HCT116 (cell line): ENCODE results near the gene BIVM. TPM values are rescaled to one million over a fixed set of nuclear protein-coding genes. Genes with fewer than 3 reads are reported as not detected.

Source experiments
- ATAC-seq: fragments of 200-7000 bp; cut with Tn5 transposase; 2 replicates; pipeline ENCODE4 v1.9.1; 2020; ENCODE audit warnings: mild to moderate bottlenecking, moderate library complexity
- BruUV-seq: library from RNA; stranded (reverse); fragments of 400-500 nt; replicated peaks from 2 replicates; lab custom pipeline; 2021; lab: Mats Ljungman, UMichigan
- CTCF ChIA-PET: fragments of 300-600 bp; sonication (Branson Sonifier 250); formaldehyde crosslinking; loops from one replicate; lab custom pipeline; 2021; ENCODE audit warnings: antibody characterized with exemption; lab: Charles Lee
- POLR2A ChIA-PET: fragments of 300-600, 350-600 bp; sonication (Branson Sonifier 250); formaldehyde crosslinking; loops from one replicate; lab custom pipeline; 2021; ENCODE audit warnings: antibody characterized with exemption; lab: Charles Lee
- RAD21 ChIA-PET, 2 experiments: fragments of 300-600 bp; sonication (Branson Sonifier 250); formaldehyde crosslinking; loops; one replicate each; lab custom pipeline; 2023; ENCODE audit warnings: low total read pairs in 2 of 2; ENCODE audit not compliant: uncharacterized antibody in 2 of 2, unreplicated experiment in 2 of 2, low non-redundant PET in 1 of 2; lab: Charles Lee
- DNase-seq: peaks from one replicate; pipeline ENCODE4 v3.0.0-alpha.2; 2010; ENCODE audit warnings: low read depth, low spot score
- H2AFZ ChIP-seq: fragments of 200-600 bp; shearing (Covaris generic), sonication (generic); 2 replicates; pipeline ENCODE4 v1.6.1; 2017; ENCODE audit warnings: low read depth, mixed run types, mixed read lengths, antibody characterized with exemption, low read length; ENCODE audit not compliant: poor library complexity, severe bottlenecking
- H3K27ac ChIP-seq: 2 replicates; pipeline ENCODE4 v1.5.1; 2012; ENCODE audit warnings: low read depth, low read length
- H3K27me3 ChIP-seq: fragments of 200-600 bp; sonication (generic); 2 replicates; pipeline ENCODE4 v1.6.1; 2016; ENCODE audit warnings: mixed run types, low read length, mixed read lengths; ENCODE audit not compliant: insufficient read depth
- H3K36me3 ChIP-seq, 2 experiments: fragments of 200-500 bp in 1 of 2; fragments of 200-600 bp in 1 of 2; sonication (Bioruptor generic) in 1 of 2; sonication (generic) in 1 of 2; 2 replicates each; pipeline versions ENCODE4 v1.5.1 to v1.6.1; 2014 to 2016; ENCODE audit warnings: low read length in 2 of 2, inconsistent platforms in 1 of 2, mixed read lengths in 1 of 2, mixed run types in 1 of 2; ENCODE audit not compliant: insufficient read depth in 2 of 2, control insufficient read depth in 1 of 2
- H3K4me1 ChIP-seq, 2 experiments: fragments of 200-600 bp in 1 of 2; sonication (generic) in 1 of 2; 2 replicates each; pipeline versions ENCODE4 v1.5.1 to v1.6.1; 2012 to 2017; ENCODE audit warnings: low read length in 2 of 2, inconsistent platforms in 1 of 2, mild to moderate bottlenecking in 1 of 2, mixed read lengths in 1 of 2, mixed run types in 1 of 2, moderate library complexity in 1 of 2; ENCODE audit not compliant: insufficient read depth in 2 of 2, control insufficient read depth in 1 of 2
- H3K4me2 ChIP-seq: fragments of 200-600 bp; sonication (generic); 2 replicates; pipeline ENCODE4 v1.6.1; 2017; ENCODE audit warnings: mixed run types, low read length, mixed read lengths
- H3K4me3 ChIP-seq, 2 experiments: fragments of 200-600 bp in 1 of 2; sonication (generic) in 1 of 2; replicated peaks in 1 of 2; 2 replicates each; pipeline ENCODE4 v1.5.1; 2011 to 2016; ENCODE audit warnings: low read length in 2 of 2, control low read depth in 1 of 2, low read depth in 1 of 2, mild to moderate bottlenecking in 1 of 2, mixed read lengths in 1 of 2, mixed run types in 1 of 2
- H3K79me2 ChIP-seq: fragments of 200-600 bp; sonication (generic); 2 replicates; pipeline ENCODE4 v1.6.1; 2017; ENCODE audit warnings: mild to moderate bottlenecking, mixed run types, low read length, moderate library complexity, mixed read lengths; ENCODE audit not compliant: insufficient read depth
- H3K9ac ChIP-seq: fragments of 200-600 bp; sonication (generic); 2 replicates; pipeline ENCODE4 v1.6.1; 2016; ENCODE audit warnings: low read length, mixed read lengths
- H3K9me2 ChIP-seq: fragments of 200-600 bp; sonication (generic), shearing (Covaris generic); 2 replicates; pipeline ENCODE4 v1.6.1; 2017; ENCODE audit warnings: mixed run types, mild to moderate bottlenecking, moderate library complexity; ENCODE audit not compliant: insufficient read depth
- H3K9me3 ChIP-seq, 2 experiments: fragments of 200-500 bp in 1 of 2; fragments of 200-600 bp in 1 of 2; sonication (Bioruptor generic) in 1 of 2; sonication (generic) in 1 of 2; 2 replicates each; pipeline ENCODE4 v1.6.1; 2014 to 2017; ENCODE audit warnings: low read length in 2 of 2, mixed read lengths in 2 of 2, inconsistent platforms in 1 of 2, low read depth in 1 of 2, mild to moderate bottlenecking in 1 of 2, mixed run types in 1 of 2, moderate library complexity in 1 of 2; ENCODE audit not compliant: control insufficient read depth in 1 of 2, insufficient read depth in 1 of 2
- H4K20me1 ChIP-seq: fragments of 200-600 bp; sonication (generic), shearing (Covaris generic); 2 replicates; pipeline ENCODE4 v1.6.1; 2017; ENCODE audit warnings: mixed run types, mild to moderate bottlenecking, moderate library complexity; ENCODE audit not compliant: insufficient read depth
- ELF1 ChIP-seq: IDR thresholded peaks from 2 replicates; pipeline ENCODE4 v1.6.1; 2012; ENCODE audit warnings: low read depth, borderline replicate concordance
- EZH2 ChIP-seq: fragments of 200-600 bp; sonication (generic); IDR thresholded peaks from 2 replicates; pipeline ENCODE4 v1.6.1; 2017; ENCODE audit warnings: antibody characterized with exemption, mixed run types
- JUND ChIP-seq: IDR thresholded peaks from 2 replicates; pipeline ENCODE4 v1.6.1; 2012
- POLR2A ChIP-seq: IDR thresholded peaks from 2 replicates; pipeline ENCODE4 v1.7.0; 2011; ENCODE audit warnings: borderline replicate concordance; ENCODE audit not compliant: insufficient read depth, insufficient read length; ENCODE audit errors: extremely low read depth
- POLR2AphosphoS5 ChIP-seq: IDR thresholded peaks from 2 replicates; pipeline ENCODE4 v1.6.1; 2011; ENCODE audit warnings: mild to moderate bottlenecking, low read depth, low read length, moderate library complexity
- RAD21 ChIP-seq: IDR thresholded peaks from 2 replicates; pipeline ENCODE4 v1.6.1; 2012; ENCODE audit warnings: low read depth, mild to moderate bottlenecking
- REST ChIP-seq: IDR thresholded peaks from 2 replicates; pipeline ENCODE4 v1.6.1; 2012; ENCODE audit warnings: low read depth
- SIN3A ChIP-seq: IDR thresholded peaks from 2 replicates; pipeline ENCODE4 v1.6.1; 2012; ENCODE audit warnings: low read depth
- SP1 ChIP-seq: IDR thresholded peaks from 2 replicates; pipeline ENCODE4 v1.6.1; 2012; ENCODE audit warnings: low read depth
- SRF ChIP-seq: IDR thresholded peaks from 2 replicates; pipeline ENCODE4 v1.6.1; 2012; ENCODE audit warnings: low read depth
- TCF7L2 ChIP-seq: IDR thresholded peaks from 2 replicates; pipeline ENCODE4 v1.7.0; 2011; ENCODE audit warnings: borderline replicate concordance, inconsistent platforms; ENCODE audit not compliant: insufficient read depth, insufficient read length; ENCODE audit errors: extremely low read depth
- YY1 ChIP-seq: IDR thresholded peaks from 2 replicates; pipeline ENCODE4 v1.6.1; 2011; ENCODE audit warnings: low read length, low read depth, moderate library complexity, mild to moderate bottlenecking; ENCODE audit not compliant: insufficient replicate concordance; ENCODE audit errors: extremely low read depth
- ZFX ChIP-seq: fragments of 450-650 bp; IDR thresholded peaks from 2 replicates; pipeline ENCODE4 v1.6.1; 2017
- ZNF274 ChIP-seq: fragments of 200-500 bp; sonication (Bioruptor generic); IDR thresholded peaks from 2 replicates; pipeline ENCODE4 v1.6.1; 2014; ENCODE audit warnings: mild to moderate bottlenecking, low read depth, low read length, inconsistent platforms
- intact Hi-C: fragments of 100-400 bp; cut with micrococcal nuclease; formaldehyde crosslinking; loops from 2 replicates; pipeline ENCODE4 v1.10.0; 2022
- total RNA-seq: library from RNA; stranded (reverse); gene quantifications from one replicate; pipeline ENCODE4 v1.2.1, GENCODE V29; 2021; ENCODE audit not compliant: unreplicated experiment
- TF ChIP-seq, protein P1 (sequence below), 3 experiments: fragments of 200-600 bp in 1 of 3; sonication (generic) in 1 of 3; IDR thresholded peaks in 2 of 3; conservative IDR thresholded peaks in 1 of 3; 2 replicates each; pipeline ENCODE4 v1.5.1; 2012 to 2017; ENCODE audit warnings: low read depth in 2 of 3, low read length in 2 of 3, antibody characterized with exemption in 1 of 3, borderline replicate concordance in 1 of 3, control low read depth in 1 of 3, mild to moderate bottlenecking in 1 of 3, mixed read lengths in 1 of 3, mixed run types in 1 of 3, moderate library complexity in 1 of 3; ENCODE audit not compliant: insufficient read depth in 1 of 3
- TF ChIP-seq, protein P2 (sequence below): IDR thresholded peaks from 2 replicates; pipeline ENCODE4 v1.6.1; 2012
- TF ChIP-seq, protein P3 (sequence below): IDR thresholded peaks from 2 replicates; pipeline ENCODE4 v1.6.1; 2012

The BIVM gene
- total RNA-seq, 1 experiment from 2014 or later: 11.3 TPM

DNA sequence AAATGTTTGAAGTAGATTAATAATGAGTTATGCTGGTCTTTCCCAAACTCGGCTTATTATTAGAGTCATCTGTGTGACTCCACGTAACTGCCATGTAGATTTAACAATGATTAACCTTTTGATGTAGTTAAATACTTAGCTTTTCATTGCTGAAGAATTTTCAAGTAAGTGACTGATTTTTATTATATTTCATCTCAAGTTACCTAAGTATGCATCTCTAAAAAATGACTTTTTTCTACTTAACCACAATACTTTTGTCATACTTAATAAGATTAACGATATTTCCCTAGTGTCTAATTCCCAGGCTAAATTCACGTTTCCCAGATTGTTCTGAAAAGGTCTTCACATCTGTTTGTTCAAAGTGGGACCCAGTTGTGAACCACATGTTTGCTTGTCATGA, 17.8 kb downstream of the BIVM start:
- H3K27me3 ChIP-seq: no peaks in the 10 kb centered on the region
- RAD21 ChIA-PET: no interaction called here

GRCh38 chr13:102817241-102817640, 18.3 kb downstream of the BIVM start:
- H4K20me1 ChIP-seq: no peaks in the 10 kb centered on the region
- peaks cover 11% of the 10 kb centered on the region for H3K79me2 ChIP-seq
- intact Hi-C loops: no loop called here
- H3K9me3 ChIP-seq: no peaks in the 10 kb centered on the region
- H3K36me3 ChIP-seq: peaks cover 7% of the 10 kb centered on the region in 2 experiments; a peak in 2 of 4 replicates
- ChIA-PET RAD21 (no interaction called here), CTCF (no interaction called here), POLR2A (no interaction called here)
- H3K9ac ChIP-seq: no peak overlapping the region
- H3K4me1 ChIP-seq: no peaks in the 10 kb centered on the region
- no peak for DNase-seq
- no peak overlapping the region for H3K4me2 ChIP-seq
- H3K27me3 ChIP-seq: no peaks in the 10 kb centered on the region
- no peaks in the 10 kb centered on the region for H3K9me2 ChIP-seq
- no peak overlapping the region for H2AFZ ChIP-seq
- ATAC-seq: no peak
- no peak overlapping the region for H3K27ac ChIP-seq
- no TSS peak for BruUV-seq
- H3K4me3 ChIP-seq: no peak overlapping the region
- TF ChIP-seq, protein P1, sequence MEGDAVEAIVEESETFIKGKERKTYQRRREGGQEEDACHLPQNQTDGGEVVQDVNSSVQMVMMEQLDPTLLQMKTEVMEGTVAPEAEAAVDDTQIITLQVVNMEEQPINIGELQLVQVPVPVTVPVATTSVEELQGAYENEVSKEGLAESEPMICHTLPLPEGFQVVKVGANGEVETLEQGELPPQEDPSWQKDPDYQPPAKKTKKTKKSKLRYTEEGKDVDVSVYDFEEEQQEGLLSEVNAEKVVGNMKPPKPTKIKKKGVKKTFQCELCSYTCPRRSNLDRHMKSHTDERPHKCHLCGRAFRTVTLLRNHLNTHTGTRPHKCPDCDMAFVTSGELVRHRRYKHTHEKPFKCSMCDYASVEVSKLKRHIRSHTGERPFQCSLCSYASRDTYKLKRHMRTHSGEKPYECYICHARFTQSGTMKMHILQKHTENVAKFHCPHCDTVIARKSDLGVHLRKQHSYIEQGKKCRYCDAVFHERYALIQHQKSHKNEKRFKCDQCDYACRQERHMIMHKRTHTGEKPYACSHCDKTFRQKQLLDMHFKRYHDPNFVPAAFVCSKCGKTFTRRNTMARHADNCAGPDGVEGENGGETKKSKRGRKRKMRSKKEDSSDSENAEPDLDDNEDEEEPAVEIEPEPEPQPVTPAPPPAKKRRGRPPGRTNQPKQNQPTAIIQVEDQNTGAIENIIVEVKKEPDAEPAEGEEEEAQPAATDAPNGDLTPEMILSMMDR (IDR thresholded peaks at IDR 0.05 in 2 of 3, conservative IDR thresholded peaks at IDR 0.05 in 1 of 3; ENCODE audit: borderline replicate concordance in 1 of 3, insufficient read depth in 1 of 3, low read depth in 2 of 3, low read length in 2 of 3): no peak
- TF ChIP-seq SRF: no peak
- no peak for TF ChIP-seq ZFX
- TF ChIP-seq SIN3A: no peak
- TF ChIP-seq JUND: no peak
- TF ChIP-seq, protein P2, sequence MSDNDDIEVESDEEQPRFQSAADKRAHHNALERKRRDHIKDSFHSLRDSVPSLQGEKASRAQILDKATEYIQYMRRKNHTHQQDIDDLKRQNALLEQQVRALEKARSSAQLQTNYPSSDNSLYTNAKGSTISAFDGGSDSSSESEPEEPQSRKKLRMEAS: no peak
- no peak for TF ChIP-seq REST
- no peak for TF ChIP-seq YY1
- no peak for TF ChIP-seq POLR2A
- TF ChIP-seq POLR2AphosphoS5: no peak

More for the DNA sequence above, 17.8 kb downstream of the BIVM start:
- no peaks in the 10 kb centered on the region for H3K9me3 ChIP-seq
- no peak for ATAC-seq
- no peak overlapping the region for H3K9ac ChIP-seq
- no peaks in the 10 kb centered on the region for H4K20me1 ChIP-seq
- intact Hi-C loops: no loop called here
- BruUV-seq: no TSS peak
- no peak for DNase-seq
- H3K4me3 ChIP-seq: no peak overlapping the region
- H3K4me1 ChIP-seq: no peaks in the 10 kb centered on the region
- TF ChIP-seq RAD21: no peak
- TF ChIP-seq SP1: no peak
- no peak for TF ChIP-seq ELF1
- no peak for TF ChIP-seq SRF
- no peak for TF ChIP-seq TCF7L2
- TF ChIP-seq, protein P3, sequence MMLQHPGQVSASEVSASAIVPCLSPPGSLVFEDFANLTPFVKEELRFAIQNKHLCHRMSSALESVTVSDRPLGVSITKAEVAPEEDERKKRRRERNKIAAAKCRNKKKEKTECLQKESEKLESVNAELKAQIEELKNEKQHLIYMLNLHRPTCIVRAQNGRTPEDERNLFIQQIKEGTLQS: no peak
- no peak for TF ChIP-seq YY1
- TF ChIP-seq EZH2: no peak
- no peak for TF ChIP-seq POLR2A
- no peak for TF ChIP-seq ZNF274
- H3K9me2 ChIP-seq: no peaks in the 10 kb centered on the region
- ChIA-PET POLR2A (no interaction called here), CTCF (no interaction called here)
- peaks cover 2 to 4% of the 10 kb centered on the region in 2 experiments; a peak in 2 of 4 replicates for H3K36me3 ChIP-seq
- H3K4me2 ChIP-seq: no peak overlapping the region
- no peak overlapping the region for H3K27ac ChIP-seq
- no peak overlapping the region for H2AFZ ChIP-seq
- peaks cover 11% of the 10 kb centered on the region for H3K79me2 ChIP-seq
